Measurements from ENCODE around the gene CD247. TPM values are rescaled to one million over a fixed set of nuclear protein-coding genes. Genes with fewer than 3 reads are reported as not detected.

Gene CD247
- total and polyA plus RNA-seq, 10 of the 15 experiments (the other 5 are each of a cell fraction or from before 2014, with no cell fraction given): 0.10 to 0.77 (median 0.30) TPM

- peak; percentile 94 for TF ChIP-seq ZNF687 (IDR thresholded peaks at IDR 0.05)
- no peak for TF ChIP-seq TARDBP (IDR thresholded peaks at IDR 0.05; ENCODE audit: borderline replicate concordance)
- no peak for TF ChIP-seq E4F1 (IDR thresholded peaks at IDR 0.05; ENCODE audit: borderline replicate concordance, partially characterized antibody)
- peak; percentile 97 for TF ChIP-seq BACH1 (IDR thresholded peaks at IDR 0.05; ENCODE audit: borderline replicate concordance)
- peak; percentile 57; the same call in 1 of the 2 replicates for TF ChIP-seq BCLAF1 (IDR thresholded peaks at IDR 0.05)
- TF ChIP-seq KLF5 (IDR thresholded peaks at IDR 0.05; ENCODE audit: partially characterized antibody): peak; percentile 44
- peak; percentile 62 for TF ChIP-seq MYC (IDR thresholded peaks at IDR 0.05; ENCODE audit: insufficient read depth, insufficient read length, insufficient replicate concordance, low read length, severe bottlenecking)
- TF ChIP-seq GATAD2B (conservative IDR thresholded peaks at IDR 0.05; ENCODE audit: low read depth): peak; percentile 99
- no peak for TF ChIP-seq EP300 (IDR thresholded peaks at IDR 0.05; ENCODE audit: borderline replicate concordance in 1 of 2, control insufficient read depth in 1 of 2, low read depth in 2 of 2, low read length in 2 of 2)
- TF ChIP-seq SIN3A (IDR thresholded peaks at IDR 0.05; ENCODE audit: low read depth, low read length): 0 out of 2 replicates have a peak, but pooled peaks have one; percentile 46
Measured at GRCh38 chr1:167553136-167554027, 35.1 kb upstream of the CD247 start, which contains the start of gene CREG1 (continued).
